GM12891 (cell line): ENCODE measurements around the gene APOB.

ENCODE experiments used
- POLR2A ChIP-seq: IDR thresholded peaks from 2 replicates; pipeline ENCODE4 v1.6.1; 2011; ENCODE audit warnings: low read depth, low read length, control low read depth
- POLR2AphosphoS5 ChIP-seq: IDR thresholded peaks from 2 replicates; pipeline ENCODE4 v1.6.1; 2011; ENCODE audit warnings: low read depth, low read length, control low read depth
- TAF1 ChIP-seq: IDR thresholded peaks from 2 replicates; pipeline ENCODE4 v1.6.1; 2011; ENCODE audit warnings: low read depth, low read length, control low read depth

GRCh38 chr2:21057097-21057496 is 13.2 kb upstream of the APOB start:
- TF ChIP-seq POLR2A (no peak), POLR2AphosphoS5 (no peak), TAF1 (no peak)
